Activated T-cell treated with anti-CD3 and anti-CD28 coated beads, Interleukin-2, amount 50 U/mL, for 24 hours (primary cell): ENCODE results near the gene PTER.

Experiments
- DNase-seq: peaks from one replicate; pipeline ENCODE4 v3.0.0-alpha.2; 2020
- H3K27ac Mint-ChIP-seq: 2 replicates; pipeline ENCODE4 v1.8.0; 2020; ENCODE audit warnings: mild to moderate bottlenecking, mixed read lengths
- H3K27me3 Mint-ChIP-seq: 2 replicates; pipeline ENCODE4 v1.8.0; 2020; ENCODE audit warnings: mixed read lengths
- H3K36me3 Mint-ChIP-seq: 2 replicates; pipeline ENCODE4 v1.8.0; 2020; ENCODE audit warnings: low read depth, mixed read lengths
- H3K4me1 Mint-ChIP-seq: 2 replicates; pipeline ENCODE4 v1.8.0; 2020; ENCODE audit warnings: low read depth, mixed read lengths
- H3K4me3 Mint-ChIP-seq: 2 replicates; pipeline ENCODE4 v1.8.0; 2020; ENCODE audit warnings: mild to moderate bottlenecking, moderate library complexity, mixed read lengths
- H3K9me3 Mint-ChIP-seq: 2 replicates; pipeline ENCODE4 v1.8.0; 2020; ENCODE audit warnings: mixed read lengths

PTER gene, protein sequence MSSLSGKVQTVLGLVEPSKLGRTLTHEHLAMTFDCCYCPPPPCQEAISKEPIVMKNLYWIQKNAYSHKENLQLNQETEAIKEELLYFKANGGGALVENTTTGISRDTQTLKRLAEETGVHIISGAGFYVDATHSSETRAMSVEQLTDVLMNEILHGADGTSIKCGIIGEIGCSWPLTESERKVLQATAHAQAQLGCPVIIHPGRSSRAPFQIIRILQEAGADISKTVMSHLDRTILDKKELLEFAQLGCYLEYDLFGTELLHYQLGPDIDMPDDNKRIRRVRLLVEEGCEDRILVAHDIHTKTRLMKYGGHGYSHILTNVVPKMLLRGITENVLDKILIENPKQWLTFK

DNA sequence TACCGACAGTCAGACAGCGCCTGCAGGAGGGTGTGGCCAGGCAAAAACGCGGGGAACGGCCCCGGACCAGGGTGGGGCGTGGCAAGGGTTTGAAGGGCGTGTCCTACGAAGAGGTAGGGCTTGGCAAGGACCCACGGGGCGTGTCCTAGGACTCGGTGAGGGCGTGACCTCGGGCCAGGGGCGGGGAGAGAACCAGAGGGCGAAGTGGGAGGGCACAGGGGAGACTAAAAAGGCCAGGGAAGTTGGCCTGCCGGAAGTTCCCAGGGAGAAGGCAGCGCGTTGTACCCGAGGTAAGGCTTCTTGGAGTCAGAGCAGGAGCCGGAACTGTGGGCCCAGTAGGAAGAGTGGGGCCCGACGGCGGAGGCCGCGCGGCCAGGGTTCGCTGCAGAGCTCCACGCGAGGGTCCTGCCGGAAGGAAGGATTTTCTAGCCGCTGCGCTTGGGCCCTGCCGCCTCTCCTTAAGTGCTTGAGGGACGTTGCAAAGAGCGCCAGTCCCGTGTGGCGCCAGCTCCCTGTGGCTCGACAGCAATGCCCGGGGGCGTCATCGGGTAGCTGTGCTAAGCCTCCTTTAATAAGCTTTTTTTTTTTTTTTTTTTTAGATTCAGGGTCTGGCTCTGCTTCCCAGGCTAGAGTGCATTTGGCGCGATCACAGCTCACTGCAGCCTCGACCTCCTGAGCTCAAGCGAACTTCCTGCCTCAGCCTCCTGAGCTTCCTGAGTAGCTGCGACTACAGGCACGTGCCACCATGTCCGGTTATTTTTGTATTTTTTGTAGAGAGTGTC lies at the start of gene PTER:
Gene PTER, plus strand, starts transcription at position 253 of the 782 bp plus-strand sequence. CDS start 47,375 bp downstream, outside the sequence.
- peaks cover 50% of the 10 kb centered on the region for H3K36me3 Mint-ChIP-seq
- H3K4me3 Mint-ChIP-seq, result peak within 1 kb of the TSS; percentile 87
- DNase-seq, result peak; percentile 100
- peak within 1 kb of the TSS; percentile 94 for H3K27ac Mint-ChIP-seq
- no peaks in the 10 kb centered on the region for H3K9me3 Mint-ChIP-seq
- H3K4me1 Mint-ChIP-seq, result peaks cover 51% of the 10 kb centered on the region
- H3K27me3 Mint-ChIP-seq, result no peaks in the 10 kb centered on the region

DNA sequence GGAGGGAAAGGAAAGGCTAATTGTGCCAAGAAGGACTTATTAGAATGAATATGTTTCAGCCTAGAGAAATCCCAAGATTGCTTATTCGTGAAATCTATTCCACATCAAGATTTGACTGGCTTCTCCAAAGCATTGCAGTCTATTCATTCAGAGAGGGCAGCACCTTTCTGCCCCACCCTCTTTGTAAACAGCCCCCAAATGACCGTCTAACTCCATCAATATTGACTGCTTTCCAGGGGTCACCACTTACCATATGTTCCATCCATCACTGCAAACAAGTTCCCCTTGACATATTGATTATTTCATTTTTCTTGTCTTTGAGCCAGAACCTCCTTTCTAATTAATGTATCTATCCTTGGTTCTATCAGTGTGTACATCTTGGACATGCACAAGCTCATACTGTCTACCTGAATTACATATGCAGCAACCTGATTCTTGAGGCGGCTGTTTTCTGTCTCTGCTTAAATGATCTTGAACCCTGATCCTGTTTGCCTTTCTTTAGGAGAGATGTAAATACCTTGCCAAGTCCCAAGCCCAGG lies 44.2 kb upstream of the PTER start:
- Mint-ChIP-seq H3K4me1 (no peaks in the 10 kb centered on the region), H3K4me3 (no peak overlapping the region), H3K27me3 (peaks cover 10% of the 10 kb centered on the region), H3K9me3 (no peaks in the 10 kb centered on the region), H3K27ac (no peak overlapping the region), H3K36me3 (no peaks in the 10 kb centered on the region)
- no peak for DNase-seq

DNA sequence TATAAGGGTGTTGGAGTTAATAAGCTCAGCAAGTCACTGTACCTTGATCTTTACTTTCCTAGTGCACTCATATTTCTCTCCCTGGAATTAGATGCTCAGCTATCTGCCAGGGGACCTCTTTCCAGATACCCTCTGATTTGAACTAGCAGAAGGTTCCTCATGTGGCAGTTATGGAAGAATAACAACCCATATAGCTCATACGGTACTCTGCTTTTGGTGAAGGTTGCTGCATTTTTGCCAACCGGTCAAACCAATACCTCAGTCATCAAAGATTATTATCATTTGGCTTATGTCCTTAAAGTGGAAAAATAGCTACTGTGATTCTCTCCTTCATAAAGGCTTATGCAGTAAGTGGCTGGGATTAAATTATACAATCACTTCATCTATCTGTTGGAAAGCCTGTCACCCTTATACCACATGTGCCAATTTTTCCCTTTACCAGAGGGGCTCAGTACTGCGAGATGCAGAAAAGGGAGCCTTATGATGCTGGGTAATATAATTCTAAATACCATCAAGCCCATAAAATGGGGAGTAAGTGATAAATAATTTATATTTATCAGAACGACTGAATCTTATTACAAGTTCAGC lies 43.4 kb upstream of the PTER start:
- no peaks in the 10 kb centered on the region for H3K9me3 Mint-ChIP-seq
- no peaks in the 10 kb centered on the region for H3K4me1 Mint-ChIP-seq
- no peak overlapping the region for H3K27ac Mint-ChIP-seq
- DNase-seq, result no peak
- peaks cover 10% of the 10 kb centered on the region for H3K27me3 Mint-ChIP-seq
- H3K36me3 Mint-ChIP-seq, result no peaks in the 10 kb centered on the region
- no peak overlapping the region for H3K4me3 Mint-ChIP-seq

DNA sequence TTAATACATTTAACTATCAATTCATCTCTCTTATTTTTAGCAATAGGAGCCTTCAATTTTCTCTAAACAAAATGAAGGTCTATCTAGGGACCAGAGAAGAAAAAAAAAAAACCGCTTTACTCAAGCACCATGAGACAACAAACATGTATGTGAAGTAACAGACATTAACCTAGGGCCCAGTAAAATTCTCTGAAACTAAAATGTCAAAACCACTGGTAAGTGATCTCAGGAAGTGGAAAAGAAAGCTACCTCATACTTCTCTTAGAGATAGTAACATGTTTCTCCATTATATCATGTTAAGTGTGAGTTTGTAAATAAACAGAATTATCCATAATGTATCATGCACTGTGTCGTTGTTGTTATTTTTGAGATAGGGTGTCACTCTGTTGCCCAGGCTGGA lies 35.4 kb upstream of the PTER start:
- DNase-seq, result no peak
- H3K27me3 Mint-ChIP-seq, result peaks cover 2% of the 10 kb centered on the region
- no peaks in the 10 kb centered on the region for H3K36me3 Mint-ChIP-seq
- no peak overlapping the region for H3K4me3 Mint-ChIP-seq
- no peak overlapping the region for H3K27ac Mint-ChIP-seq
- no peaks in the 10 kb centered on the region for H3K4me1 Mint-ChIP-seq
- no peaks in the 10 kb centered on the region for H3K9me3 Mint-ChIP-seq

DNA sequence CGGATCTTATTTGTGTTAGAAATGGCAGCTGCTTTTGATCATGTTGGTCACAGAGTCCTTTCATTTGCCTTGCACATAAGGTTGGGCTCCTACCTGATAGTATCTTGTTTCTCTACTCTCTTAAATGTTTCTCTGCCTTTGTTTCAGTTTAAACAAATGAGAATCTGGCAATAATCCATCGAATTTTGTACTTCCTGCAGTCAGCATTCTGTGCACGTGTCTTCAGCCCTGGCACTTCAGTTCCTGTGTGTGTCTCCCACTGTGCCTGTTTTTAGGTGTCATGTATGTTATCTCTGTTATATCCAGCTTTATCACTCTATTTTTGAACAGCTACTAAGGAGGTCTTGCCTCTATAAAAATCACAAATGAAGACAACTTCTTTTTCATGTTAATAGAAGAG lies 28.4 kb upstream of the PTER start:
- H3K27me3 Mint-ChIP-seq, result peaks cover 20% of the 10 kb centered on the region
- no peaks in the 10 kb centered on the region for H3K9me3 Mint-ChIP-seq
- no peak overlapping the region for H3K27ac Mint-ChIP-seq
- no peak overlapping the region for H3K4me3 Mint-ChIP-seq
- H3K36me3 Mint-ChIP-seq, result no peaks in the 10 kb centered on the region
- no peak for DNase-seq
- peaks cover 4% of the 10 kb centered on the region for H3K4me1 Mint-ChIP-seq

DNA sequence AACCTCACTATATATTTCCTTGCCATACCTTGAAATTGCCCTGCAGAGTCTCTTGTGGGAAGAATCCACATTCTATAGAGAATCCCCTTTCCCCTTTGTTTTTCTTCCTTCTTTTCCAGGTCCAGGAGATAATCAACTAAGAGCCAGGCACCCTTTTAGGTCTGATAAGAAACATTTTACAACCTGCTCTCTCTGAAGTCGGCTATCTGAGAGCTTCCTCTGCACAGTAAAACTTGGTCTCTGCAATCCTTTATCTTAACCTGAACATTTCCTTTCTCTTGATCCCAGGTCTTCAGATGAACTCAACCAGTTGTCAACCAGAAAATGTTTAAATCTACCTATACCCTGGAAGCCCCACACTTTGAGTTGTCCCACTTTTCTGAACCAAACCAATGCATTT lies 19.5 kb upstream of the PTER start:
- peaks cover 22% of the 10 kb centered on the region for H3K27me3 Mint-ChIP-seq
- H3K9me3 Mint-ChIP-seq, result no peaks in the 10 kb centered on the region
- DNase-seq, result no peak

DNA sequence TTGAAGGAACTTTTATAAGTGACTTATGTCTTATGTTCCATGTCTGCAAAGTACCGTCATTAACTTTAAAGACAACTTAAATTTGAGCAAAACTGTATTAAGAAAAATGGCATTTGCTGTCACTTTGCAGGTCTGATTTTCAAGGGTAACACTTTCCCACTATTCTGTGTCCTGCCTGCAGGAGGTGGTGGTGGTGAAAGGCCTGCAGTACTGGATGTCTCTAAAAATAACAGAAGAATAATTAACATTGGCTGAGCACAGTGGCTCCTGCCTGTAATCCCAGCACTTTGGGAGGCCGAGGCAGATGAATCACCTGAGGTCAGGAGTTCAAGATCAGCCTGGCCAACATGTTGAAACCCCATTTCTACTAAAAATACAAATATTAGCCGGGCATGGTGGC lies 13.2 kb upstream of the PTER start:
- peaks cover 5% of the 10 kb centered on the region for H3K4me1 Mint-ChIP-seq
- H3K36me3 Mint-ChIP-seq, result no peaks in the 10 kb centered on the region
- peaks cover 7% of the 10 kb centered on the region for H3K9me3 Mint-ChIP-seq
- H3K27ac Mint-ChIP-seq, result no peak overlapping the region
- DNase-seq, result no peak
- peaks cover 18% of the 10 kb centered on the region for H3K27me3 Mint-ChIP-seq
- H3K4me3 Mint-ChIP-seq, result no peak overlapping the region

More for the DNA sequence above, 19.5 kb upstream of the PTER start:
- Mint-ChIP-seq H3K27ac (no peak overlapping the region), H3K4me1 (no peaks in the 10 kb centered on the region), H3K36me3 (no peaks in the 10 kb centered on the region), H3K4me3 (no peak overlapping the region)

DNA sequence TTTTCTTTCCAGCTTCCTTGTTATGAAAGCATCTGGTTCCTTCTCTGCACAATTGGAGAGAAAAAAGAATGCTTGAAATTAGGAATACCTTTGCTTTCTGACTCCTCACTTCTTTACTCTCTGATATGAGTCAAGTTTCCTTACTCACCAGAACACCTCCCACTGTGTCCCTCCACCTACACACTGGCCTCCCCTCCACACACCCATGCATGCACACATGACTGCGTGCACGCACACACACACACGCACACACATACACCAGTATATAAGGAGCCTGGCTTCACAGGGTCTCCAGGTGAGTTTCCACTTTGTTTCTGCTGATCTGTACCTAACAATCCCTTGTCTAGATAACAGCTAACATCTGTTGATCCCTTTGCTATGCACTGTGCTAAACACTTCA lies 11.4 kb upstream of the PTER start:
- Mint-ChIP-seq H3K9me3 (peaks cover 7% of the 10 kb centered on the region), H3K27ac (no peak overlapping the region)
- no peak for DNase-seq

DNA sequence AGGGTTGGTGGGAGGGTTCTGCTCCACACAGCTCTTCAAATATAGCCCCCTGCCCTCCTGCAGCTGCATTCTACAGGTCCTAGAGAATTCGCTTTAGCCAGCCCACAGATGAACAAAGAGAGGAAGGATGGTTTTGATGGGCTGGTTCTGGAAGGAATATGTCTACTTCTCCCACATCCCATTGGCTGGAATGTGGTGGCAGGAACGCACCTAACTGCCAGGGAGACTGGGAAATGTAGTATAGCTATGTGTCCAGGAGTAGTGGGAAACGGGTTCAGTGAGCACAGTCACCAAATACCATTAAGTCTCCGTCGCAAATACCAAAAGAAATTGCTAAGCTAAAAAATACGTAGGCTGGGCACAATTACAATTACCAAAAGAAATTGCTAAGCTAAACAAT lies 7.3 kb upstream of the PTER start:
- peaks cover 7% of the 10 kb centered on the region for H3K9me3 Mint-ChIP-seq
- no peak overlapping the region for H3K4me3 Mint-ChIP-seq
- peaks cover 5% of the 10 kb centered on the region for H3K4me1 Mint-ChIP-seq
- no peaks in the 10 kb centered on the region for H3K36me3 Mint-ChIP-seq
- H3K27me3 Mint-ChIP-seq, result no peaks in the 10 kb centered on the region
- DNase-seq, result no peak
- no peak overlapping the region for H3K27ac Mint-ChIP-seq

More for the DNA sequence above, 11.4 kb upstream of the PTER start:
- Mint-ChIP-seq H3K4me1 (peaks cover 5% of the 10 kb centered on the region), H3K27me3 (peaks cover 3% of the 10 kb centered on the region), H3K4me3 (no peak overlapping the region), H3K36me3 (no peaks in the 10 kb centered on the region)

DNA sequence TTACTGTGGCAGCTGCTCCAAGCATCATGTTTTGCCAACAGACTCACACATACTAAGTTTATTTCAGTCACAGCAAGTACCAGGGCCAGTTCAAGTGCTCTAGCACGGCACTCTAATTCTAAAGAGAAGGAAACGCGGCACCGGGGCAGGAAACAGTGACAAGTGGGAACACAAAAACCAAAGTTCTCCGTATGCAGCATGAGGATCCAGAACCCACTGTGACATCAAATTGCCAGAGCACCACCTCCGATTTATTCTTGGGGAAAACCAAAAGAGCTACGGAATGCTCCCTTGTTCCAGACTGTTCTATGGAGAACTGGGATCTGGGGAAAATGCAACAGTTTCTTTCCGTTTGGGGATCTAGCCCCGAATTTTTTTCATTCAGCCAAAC lies 448 bp upstream of the PTER start:
- Mint-ChIP-seq H3K4me1 (peaks cover 46% of the 10 kb centered on the region), H3K27ac (peak overlapping the region; percentile 94), H3K27me3 (no peaks in the 10 kb centered on the region), H3K9me3 (no peaks in the 10 kb centered on the region), H3K36me3 (peaks cover 44% of the 10 kb centered on the region), H3K4me3 (peak overlapping the region; percentile 87)
- peak; percentile 53 for DNase-seq

DNA sequence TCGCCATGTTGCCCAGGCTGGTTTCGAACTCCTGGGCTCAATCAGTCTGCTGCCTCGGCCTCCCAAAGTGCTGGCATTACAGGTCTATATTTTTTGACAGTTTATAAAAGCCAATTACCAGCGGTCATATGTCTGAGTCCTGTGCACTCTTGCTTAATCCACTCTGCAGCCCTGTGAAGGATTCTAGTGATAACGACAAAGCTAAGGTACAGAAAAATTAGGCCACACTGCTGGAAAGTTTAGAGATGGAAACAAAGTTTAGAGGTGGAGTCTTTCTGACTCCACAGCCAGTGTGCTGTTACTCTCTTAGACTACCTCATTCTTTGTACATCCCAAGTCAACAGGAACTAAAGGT lies 707 bp downstream of the PTER start:
- Mint-ChIP-seq H3K4me1 (peaks cover 54% of the 10 kb centered on the region), H3K27me3 (no peaks in the 10 kb centered on the region), H3K9me3 (no peaks in the 10 kb centered on the region), H3K27ac (peak overlapping the region; percentile 94), H3K36me3 (peaks cover 55% of the 10 kb centered on the region), H3K4me3 (peak overlapping the region; percentile 87)
- no peak for DNase-seq

DNA sequence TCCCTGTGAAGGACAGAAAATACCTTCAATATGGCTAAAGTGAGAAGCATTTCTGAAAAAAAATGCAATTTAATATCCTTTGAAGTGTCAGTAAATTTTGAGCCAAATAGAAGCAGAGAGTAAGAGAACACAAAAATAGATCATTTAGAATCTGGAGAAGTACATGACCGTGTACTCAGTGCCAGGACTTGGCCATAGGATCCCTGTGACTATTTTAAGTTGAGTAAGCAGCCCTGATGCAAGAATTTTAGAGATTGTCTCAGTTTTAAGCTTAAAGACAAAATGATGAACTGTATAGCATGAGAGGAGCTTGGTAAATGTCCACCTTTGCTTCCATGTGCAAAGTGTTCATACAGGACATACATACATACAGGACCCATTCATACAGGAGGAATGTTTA lies 2.5 kb downstream of the PTER start:
- Mint-ChIP-seq H3K9me3 (no peaks in the 10 kb centered on the region), H3K4me3 (peak overlapping the region; percentile 87), H3K27me3 (no peaks in the 10 kb centered on the region), H3K27ac (peak overlapping the region; percentile 78), H3K36me3 (peaks cover 72% of the 10 kb centered on the region), H3K4me1 (peaks cover 62% of the 10 kb centered on the region)
- DNase-seq, result no peak

DNA sequence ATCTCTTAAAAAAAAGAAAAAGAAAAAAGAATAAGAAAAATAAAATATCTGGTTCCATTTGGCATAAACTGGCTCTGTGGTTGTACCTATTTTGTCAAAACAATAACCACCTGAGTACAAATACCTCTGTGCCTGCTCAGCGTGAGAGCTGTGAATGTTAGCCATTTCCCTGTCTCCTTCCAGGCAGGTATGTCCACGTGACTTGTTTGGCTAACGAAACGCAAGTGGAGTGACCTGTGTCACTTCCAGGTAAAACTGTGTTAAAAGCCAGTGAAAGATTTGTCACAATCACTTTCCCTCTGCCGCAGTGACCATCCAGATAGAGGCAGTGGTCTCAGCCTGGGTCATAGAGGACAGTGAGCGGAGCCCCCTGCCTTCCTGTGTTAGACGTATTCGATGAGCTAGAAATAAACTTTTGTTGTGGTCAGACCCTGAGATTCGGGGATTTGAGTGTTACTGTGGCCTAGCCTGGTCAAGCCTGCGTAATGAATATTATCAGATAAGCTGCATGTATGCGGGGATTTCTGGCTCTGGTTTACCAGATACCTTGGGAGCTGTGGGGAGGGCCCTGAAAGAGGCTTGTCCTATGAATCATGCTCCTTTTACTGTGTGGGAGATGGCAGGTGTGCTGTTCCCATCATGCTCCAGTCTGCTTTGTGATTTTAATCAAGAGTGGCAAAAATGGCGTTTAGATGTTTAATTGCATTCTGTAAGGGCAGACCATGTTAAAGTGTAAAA lies 3.8 kb downstream of the PTER start:
- H3K27ac Mint-ChIP-seq, result peak overlapping the region; percentile 55
- peaks cover 62% of the 10 kb centered on the region for H3K4me1 Mint-ChIP-seq
- no peak for DNase-seq
- H3K9me3 Mint-ChIP-seq, result no peaks in the 10 kb centered on the region
- peaks cover 84% of the 10 kb centered on the region for H3K36me3 Mint-ChIP-seq
- H3K4me3 Mint-ChIP-seq, result peak overlapping the region; percentile 60
- no peaks in the 10 kb centered on the region for H3K27me3 Mint-ChIP-seq

DNA sequence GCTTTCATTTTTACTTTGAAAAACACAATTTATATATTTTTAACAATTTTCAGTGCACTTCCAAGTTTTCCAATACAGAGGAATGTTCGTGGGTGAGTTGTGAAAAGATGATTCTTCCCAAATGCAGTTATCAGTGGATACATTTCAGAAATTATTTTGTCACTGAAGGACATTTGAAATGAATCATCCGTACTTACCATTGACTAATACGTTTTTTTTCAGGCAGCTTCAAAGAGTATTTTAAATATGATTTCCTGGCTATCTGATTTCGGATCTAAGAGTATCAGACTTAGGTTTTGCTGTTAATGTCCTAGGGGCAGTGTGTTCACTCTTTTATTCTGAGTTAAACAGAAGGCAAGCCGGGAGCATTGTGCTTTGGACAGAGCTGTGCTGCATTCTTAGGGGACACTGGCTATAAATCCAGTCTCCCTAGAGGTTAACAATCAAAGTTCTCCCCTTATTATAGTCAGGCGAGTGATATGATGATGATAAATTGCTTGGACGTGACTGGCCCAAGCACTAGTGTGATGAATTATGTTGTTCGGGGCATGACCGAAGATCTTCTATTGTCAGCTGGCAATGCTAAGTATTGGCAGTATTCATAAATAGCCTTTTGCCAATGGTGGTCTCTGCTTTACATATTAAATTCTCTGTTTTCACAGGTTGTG lies 4.5 kb downstream of the PTER start:
- DNase-seq, result no peak
- peak overlapping the region; percentile 55 for H3K27ac Mint-ChIP-seq

More for the DNA sequence above, 4.5 kb downstream of the PTER start:
- H3K9me3 Mint-ChIP-seq, result no peaks in the 10 kb centered on the region
- no peaks in the 10 kb centered on the region for H3K27me3 Mint-ChIP-seq
- H3K4me3 Mint-ChIP-seq, result peak overlapping the region; percentile 60
- H3K4me1 Mint-ChIP-seq, result peaks cover 61% of the 10 kb centered on the region
- H3K36me3 Mint-ChIP-seq, result peaks cover 91% of the 10 kb centered on the region
